GM12864 (cell line): ENCODE measurements around the gene CFAP161.

ENCODE experiments used
- DNase-seq: peaks from one replicate; pipeline ENCODE4 v3.0.0-alpha.2; 2011; ENCODE audit warnings: low read depth
- H3K4me3 ChIP-seq: 2 replicates; pipeline ENCODE4 v1.5.1; 2011; ENCODE audit warnings: mild to moderate bottlenecking, low read depth, low read length, control low read depth
- TF ChIP-seq, protein P1 (sequence below): IDR thresholded peaks from 2 replicates; pipeline ENCODE4 v1.5.1; 2011; ENCODE audit warnings: low read depth, mild to moderate bottlenecking, moderate library complexity, low read length, control low read depth, inconsistent platforms; ENCODE audit errors: missing control alignments

Gene CFAP161

DNA sequence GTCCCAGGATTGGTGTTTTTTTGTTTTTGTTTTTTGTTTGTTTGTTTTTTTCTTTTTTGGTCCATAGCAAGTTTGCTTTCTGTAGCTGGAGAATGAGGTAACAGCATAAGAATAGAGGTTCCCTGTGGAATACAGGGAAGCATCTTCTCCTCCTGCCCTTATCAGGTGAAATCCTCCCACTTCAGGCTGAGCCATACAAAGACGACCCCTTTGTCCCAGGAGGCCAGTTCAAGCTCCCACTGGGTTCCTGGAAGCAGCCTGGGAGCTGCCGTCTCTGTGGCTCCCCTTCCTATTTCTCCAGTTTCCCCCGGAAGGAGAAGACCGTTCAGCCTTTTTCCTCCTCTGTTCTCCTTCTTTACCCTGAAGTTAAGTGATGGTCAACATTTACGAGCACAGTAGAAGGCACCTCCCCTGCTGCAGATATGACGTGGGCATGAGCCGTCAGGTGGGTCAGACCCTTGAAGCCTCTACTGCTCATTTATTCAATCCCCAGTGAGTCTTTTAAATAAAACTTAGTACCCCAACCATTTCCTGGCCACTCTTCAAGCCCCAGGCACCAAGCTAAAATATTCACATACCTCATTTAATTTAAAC, 63.7 kb downstream of the CFAP161 start:
- no peak overlapping the region for H3K4me3 ChIP-seq
- TF ChIP-seq, protein P1, sequence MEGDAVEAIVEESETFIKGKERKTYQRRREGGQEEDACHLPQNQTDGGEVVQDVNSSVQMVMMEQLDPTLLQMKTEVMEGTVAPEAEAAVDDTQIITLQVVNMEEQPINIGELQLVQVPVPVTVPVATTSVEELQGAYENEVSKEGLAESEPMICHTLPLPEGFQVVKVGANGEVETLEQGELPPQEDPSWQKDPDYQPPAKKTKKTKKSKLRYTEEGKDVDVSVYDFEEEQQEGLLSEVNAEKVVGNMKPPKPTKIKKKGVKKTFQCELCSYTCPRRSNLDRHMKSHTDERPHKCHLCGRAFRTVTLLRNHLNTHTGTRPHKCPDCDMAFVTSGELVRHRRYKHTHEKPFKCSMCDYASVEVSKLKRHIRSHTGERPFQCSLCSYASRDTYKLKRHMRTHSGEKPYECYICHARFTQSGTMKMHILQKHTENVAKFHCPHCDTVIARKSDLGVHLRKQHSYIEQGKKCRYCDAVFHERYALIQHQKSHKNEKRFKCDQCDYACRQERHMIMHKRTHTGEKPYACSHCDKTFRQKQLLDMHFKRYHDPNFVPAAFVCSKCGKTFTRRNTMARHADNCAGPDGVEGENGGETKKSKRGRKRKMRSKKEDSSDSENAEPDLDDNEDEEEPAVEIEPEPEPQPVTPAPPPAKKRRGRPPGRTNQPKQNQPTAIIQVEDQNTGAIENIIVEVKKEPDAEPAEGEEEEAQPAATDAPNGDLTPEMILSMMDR, result no peak
- no peak for DNase-seq
